ENCODE data around the gene GPR137C.

GPR137C gene

DNA sequence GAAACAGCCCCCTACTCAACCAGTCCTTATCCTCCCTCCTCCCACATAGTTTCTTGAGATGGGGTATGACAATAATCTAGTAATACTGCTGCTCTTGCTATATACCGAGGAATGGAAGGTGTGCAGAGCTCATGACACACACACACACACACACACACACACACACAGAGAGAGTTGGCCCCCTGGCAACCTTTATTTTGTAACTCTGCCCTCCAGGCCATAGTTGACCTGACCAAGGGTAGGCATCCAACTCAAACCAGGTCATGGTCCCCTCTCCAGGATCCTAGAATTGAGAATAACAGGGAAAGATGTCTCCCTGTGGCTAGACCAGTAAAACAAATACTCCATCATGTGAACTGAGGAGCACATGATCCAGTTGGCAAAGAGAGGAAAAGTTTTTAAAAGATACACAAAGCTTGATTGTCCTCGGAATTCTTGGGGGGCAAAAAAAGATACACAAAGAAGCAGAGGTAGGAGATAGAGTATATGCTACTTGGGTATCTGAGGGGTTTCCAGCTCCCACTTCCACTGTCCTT is 131.4 kb downstream of the GPR137C start:
- no peak for DNase-seq

DNA sequence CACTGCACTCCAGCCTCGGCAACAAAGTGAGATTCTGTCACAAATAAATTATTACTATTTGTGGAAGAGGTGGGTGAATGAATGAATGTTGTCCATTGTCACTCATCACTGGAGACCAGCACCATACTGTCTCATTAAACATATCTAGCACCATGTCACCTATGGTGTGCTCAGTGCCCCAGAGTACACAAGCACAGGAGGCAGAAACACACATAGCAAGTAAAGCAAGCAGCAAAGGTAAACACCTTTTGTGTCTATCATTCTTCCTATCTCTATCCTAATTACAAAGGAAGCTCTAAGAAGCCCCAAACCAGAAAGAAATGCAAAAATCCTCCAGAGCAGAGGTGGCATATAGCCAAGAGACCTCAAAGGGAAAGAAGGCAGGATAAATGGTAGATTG is 133.5 kb downstream of the GPR137C start:
- no peak for DNase-seq
